Smooth muscle cell (in vitro differentiated cells): ENCODE data around the gene PLEKHA4. TPM values are rescaled to one million over a fixed set of nuclear protein-coding genes. Genes with fewer than 3 reads are reported as not detected.

Experiments used
- DNase-seq: peaks from one replicate; lab custom pipeline; 2025; ENCODE audit not compliant: unreplicated experiment; lab: John Stamatoyannopoulos, UW
- H2AFZ ChIP-seq: fragments of 200-600 bp; sonication (generic); 2 replicates; pipeline ENCODE4 v1.6.0; 2016; ENCODE audit warnings: antibody characterized with exemption, low read depth, mild to moderate bottlenecking
- H3F3A ChIP-seq: fragments of 200-600 bp; sonication (generic); 2 replicates; pipeline ENCODE4 v1.6.0; 2017; ENCODE audit warnings: antibody characterized with exemption, low read depth
- H3K27ac ChIP-seq: fragments of 200-600 bp; sonication (generic); 2 replicates; pipeline ENCODE4 v1.5.1; 2016; ENCODE audit warnings: low read depth, mild to moderate bottlenecking
- H3K27me3 ChIP-seq: fragments of 200-600 bp; sonication (generic); 2 replicates; pipeline ENCODE4 v1.6.1; 2016; ENCODE audit warnings: low read depth, mild to moderate bottlenecking
- H3K36me3 ChIP-seq: fragments of 200-600 bp; sonication (generic); 2 replicates; pipeline ENCODE4 v1.5.1; 2016; ENCODE audit warnings: low read depth
- H3K4me1 ChIP-seq: fragments of 200-600 bp; sonication (generic); 2 replicates; pipeline ENCODE4 v1.5.1; 2016; ENCODE audit warnings: low read depth
- H3K4me2 ChIP-seq: fragments of 200-600 bp; sonication (generic); 2 replicates; pipeline ENCODE4 v1.6.0; 2016; ENCODE audit warnings: mild to moderate bottlenecking
- H3K4me3 ChIP-seq: fragments of 200-600 bp; sonication (generic); 2 replicates; pipeline ENCODE4 v1.5.1; 2016; ENCODE audit warnings: mild to moderate bottlenecking
- H3K79me2 ChIP-seq: fragments of 200-600 bp; sonication (generic); 2 replicates; pipeline ENCODE4 v1.6.0; 2016; ENCODE audit warnings: low read depth, mild to moderate bottlenecking
- H3K9ac ChIP-seq: fragments of 200-600 bp; sonication (generic); 2 replicates; pipeline ENCODE4 v1.6.0; 2016; ENCODE audit warnings: low read depth
- H3K9me3 ChIP-seq: fragments of 200-600 bp; sonication (generic); replicated peaks from 2 replicates; pipeline ENCODE4 v1.5.1; 2016; ENCODE audit warnings: low read depth
- H4K20me1 ChIP-seq: fragments of 200-600 bp; sonication (generic); 2 replicates; pipeline ENCODE4 v1.6.0; 2016; ENCODE audit warnings: low read depth
- WGBS: methylation state at CpG from one replicate; pipeline ENCODE4 v1.1.7; 2016; ENCODE audit warnings: low lambda C conversion rate; 5-methylcytosine and 5-hydroxymethylcytosine counted together
- polyA plus RNA-seq: library from polyadenylated mRNA; unstranded; fragments of >200 nt; fragmentation: Nextera tagmentation; extraction: Ambion mirVana; gene quantifications from 2 replicates; pipeline ENCODE4 v1.2.1, GENCODE V29; 2016
- total RNA-seq: library from RNA; depleted of rRNA; stranded (reverse); fragments of >200 nt; gene quantifications from 2 replicates; pipeline ENCODE4 v1.2.3, GENCODE V29; 2014
- TF ChIP-seq, protein P1 (sequence below): fragments of 200-600 bp; sonication (generic); IDR thresholded peaks from 2 replicates; pipeline ENCODE4 v1.5.1; 2017; ENCODE audit warnings: borderline replicate concordance, mild to moderate bottlenecking, antibody characterized with exemption; ENCODE audit not compliant: insufficient read depth, poor library complexity, severe bottlenecking

The PLEKHA4 gene
- total and polyA plus RNA-seq, 2 experiments from 2014 or later = 4.4 to 39.2 TPM

DNA sequence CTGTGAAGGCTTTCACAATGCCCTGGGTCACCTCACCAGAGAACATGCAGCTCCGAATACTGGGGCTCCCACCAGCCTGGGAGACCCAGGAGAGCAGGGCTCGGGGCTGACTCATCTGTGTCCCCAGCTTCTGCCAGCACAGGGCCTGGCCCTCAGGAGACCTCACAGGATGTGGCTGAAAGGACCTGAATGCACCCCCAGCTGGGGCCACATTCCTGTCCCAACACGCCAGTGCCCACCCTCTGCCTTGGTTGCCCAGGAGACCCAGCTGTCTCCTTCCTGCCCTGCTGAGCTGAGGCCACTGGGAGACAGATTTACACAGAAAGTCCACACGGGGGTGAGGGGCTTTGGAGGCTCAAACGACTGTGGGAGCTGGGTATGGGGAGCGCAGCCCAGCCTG lies 69.5 kb downstream of the PLEKHA4 start:
- Histone ChIP-seq H3K4me3 (no peak overlapping the region), H3K9me3 (no peaks in the 10 kb centered on the region), H3K9ac (no peak overlapping the region), H4K20me1 (no peaks in the 10 kb centered on the region), H3F3A (no peaks in the 10 kb centered on the region), H3K4me2 (no peak overlapping the region), H3K27me3 (no peaks in the 10 kb centered on the region), H3K36me3 (no peaks in the 10 kb centered on the region), H3K4me1 (peaks cover 5% of the 10 kb centered on the region), H2AFZ (no peak overlapping the region), H3K27ac (no peak overlapping the region), H3K79me2 (no peaks in the 10 kb centered on the region)
- 70% methylated on average over 6 of the region's 6 CpGs for WGBS
- no peak for DNase-seq
- TF ChIP-seq, protein P1, sequence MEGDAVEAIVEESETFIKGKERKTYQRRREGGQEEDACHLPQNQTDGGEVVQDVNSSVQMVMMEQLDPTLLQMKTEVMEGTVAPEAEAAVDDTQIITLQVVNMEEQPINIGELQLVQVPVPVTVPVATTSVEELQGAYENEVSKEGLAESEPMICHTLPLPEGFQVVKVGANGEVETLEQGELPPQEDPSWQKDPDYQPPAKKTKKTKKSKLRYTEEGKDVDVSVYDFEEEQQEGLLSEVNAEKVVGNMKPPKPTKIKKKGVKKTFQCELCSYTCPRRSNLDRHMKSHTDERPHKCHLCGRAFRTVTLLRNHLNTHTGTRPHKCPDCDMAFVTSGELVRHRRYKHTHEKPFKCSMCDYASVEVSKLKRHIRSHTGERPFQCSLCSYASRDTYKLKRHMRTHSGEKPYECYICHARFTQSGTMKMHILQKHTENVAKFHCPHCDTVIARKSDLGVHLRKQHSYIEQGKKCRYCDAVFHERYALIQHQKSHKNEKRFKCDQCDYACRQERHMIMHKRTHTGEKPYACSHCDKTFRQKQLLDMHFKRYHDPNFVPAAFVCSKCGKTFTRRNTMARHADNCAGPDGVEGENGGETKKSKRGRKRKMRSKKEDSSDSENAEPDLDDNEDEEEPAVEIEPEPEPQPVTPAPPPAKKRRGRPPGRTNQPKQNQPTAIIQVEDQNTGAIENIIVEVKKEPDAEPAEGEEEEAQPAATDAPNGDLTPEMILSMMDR = no peak

DNA sequence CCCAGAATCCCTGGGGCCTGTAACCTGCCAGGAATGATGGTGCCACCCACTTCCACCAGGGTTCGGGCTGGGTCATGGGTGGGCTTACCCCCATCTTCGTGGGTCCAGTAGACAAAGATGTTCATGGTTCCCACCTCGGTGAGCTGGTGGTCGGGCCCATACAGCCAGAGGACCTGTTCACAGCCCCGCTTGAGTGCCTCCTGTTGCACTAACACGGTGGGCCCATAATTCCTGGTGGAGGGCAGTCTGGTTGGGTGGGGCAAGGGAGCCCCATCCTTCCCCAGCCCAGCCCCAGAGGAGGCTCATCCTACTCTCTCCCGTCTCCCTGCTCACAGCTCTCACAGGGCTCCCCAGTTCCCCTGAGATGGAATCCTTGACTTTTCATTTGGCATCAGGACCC lies 71.3 kb downstream of the PLEKHA4 start:
- Histone ChIP-seq H3K9me3 (no peaks in the 10 kb centered on the region), H3F3A (no peaks in the 10 kb centered on the region), H3K27me3 (no peaks in the 10 kb centered on the region), H3K9ac (no peak overlapping the region), H2AFZ (no peak overlapping the region), H3K36me3 (no peaks in the 10 kb centered on the region), H3K4me3 (no peak overlapping the region), H3K4me1 (peaks cover 5% of the 10 kb centered on the region), H3K79me2 (no peaks in the 10 kb centered on the region), H4K20me1 (no peaks in the 10 kb centered on the region), H3K4me2 (no peak overlapping the region), H3K27ac (no peak overlapping the region)
- no peak for DNase-seq
- WGBS = 94% methylated on average over 7 of the region's 7 CpGs
- TF ChIP-seq, protein P1 = no peak

DNA sequence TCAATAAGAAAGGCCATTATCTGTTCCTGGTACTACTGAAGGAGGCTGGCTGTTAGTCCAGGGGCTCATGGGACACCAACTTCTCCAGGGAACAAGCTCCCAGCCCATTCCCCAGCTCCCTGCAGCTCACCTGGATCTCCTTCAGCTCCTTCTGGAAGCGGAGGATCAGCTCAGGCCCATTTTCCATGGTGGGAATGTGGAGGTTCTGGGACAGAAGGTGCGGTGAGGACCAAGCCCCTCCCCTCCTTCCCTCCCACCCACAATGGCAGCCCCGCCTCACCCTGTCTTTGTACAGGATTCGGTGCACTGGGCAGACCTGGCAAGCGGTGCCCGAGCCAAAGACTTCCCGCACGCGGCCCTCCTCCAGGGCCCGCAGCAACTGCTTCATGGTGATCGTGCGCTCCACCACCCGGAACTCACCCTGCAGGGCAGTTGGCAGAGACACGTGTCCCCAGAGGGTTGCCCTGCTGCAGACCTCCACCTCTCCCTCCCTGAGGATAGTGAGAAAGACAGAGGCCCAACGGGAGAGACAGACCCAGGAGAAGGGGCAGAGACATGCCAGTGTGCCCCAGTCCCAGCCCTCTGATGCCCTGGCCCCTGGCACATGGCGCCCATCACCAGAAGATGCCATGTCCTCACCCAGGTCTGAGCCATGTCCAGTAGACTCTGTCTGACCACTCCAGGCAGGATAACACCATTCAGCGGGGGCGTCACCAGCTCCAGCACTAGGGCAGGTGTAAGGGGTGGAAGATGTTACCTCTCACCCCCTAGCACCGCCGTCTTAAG lies 71.9 kb downstream of the PLEKHA4 start:
- Histone ChIP-seq H3K9me3 (no peaks in the 10 kb centered on the region), H3K27me3 (no peaks in the 10 kb centered on the region), H3K4me1 (peaks cover 5% of the 10 kb centered on the region), H3K36me3 (no peaks in the 10 kb centered on the region), H3K4me3 (no peak overlapping the region), H4K20me1 (no peaks in the 10 kb centered on the region), H3K79me2 (no peaks in the 10 kb centered on the region), H3K4me2 (no peak overlapping the region), H3K27ac (no peak overlapping the region), H3K9ac (no peak overlapping the region), H2AFZ (no peak overlapping the region), H3F3A (no peaks in the 10 kb centered on the region)
- TF ChIP-seq, protein P1 = no peak
- DNase-seq = no peak
- 94% methylated on average over 18 of the region's 20 CpGs for WGBS

DNA sequence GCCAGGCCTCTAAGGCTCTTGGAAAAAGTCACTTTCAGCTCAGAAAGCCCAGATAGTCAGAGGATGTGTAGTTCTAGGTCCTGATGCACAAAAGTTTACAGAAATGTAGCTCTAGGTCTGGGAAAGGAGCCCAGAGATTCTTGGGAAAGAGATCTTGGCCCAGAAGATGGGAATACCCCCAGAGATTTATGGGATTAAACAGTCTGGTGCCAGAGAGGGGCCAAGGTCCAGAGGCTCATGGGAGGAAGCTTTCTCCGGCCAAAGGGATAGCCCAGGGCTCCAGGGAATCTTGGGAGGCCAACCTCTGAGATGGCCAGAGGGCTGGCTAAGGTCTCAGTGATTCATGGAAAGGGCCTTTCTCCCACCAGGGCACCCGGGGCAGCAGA lies 72.7 kb downstream of the PLEKHA4 start:
- Histone ChIP-seq H3K4me1 (peaks cover 5% of the 10 kb centered on the region), H4K20me1 (no peaks in the 10 kb centered on the region), H3K27ac (peak overlapping the region; percentile 61), H3K4me3 (no peak overlapping the region), H3F3A (no peaks in the 10 kb centered on the region), H3K4me2 (no peak overlapping the region), H2AFZ (no peak overlapping the region), H3K9me3 (no peaks in the 10 kb centered on the region), H3K27me3 (no peaks in the 10 kb centered on the region), H3K36me3 (no peaks in the 10 kb centered on the region), H3K9ac (no peak overlapping the region), H3K79me2 (no peaks in the 10 kb centered on the region)
- no peak for DNase-seq
- 71% methylated on average over 2 of the region's 2 CpGs for WGBS
- TF ChIP-seq, protein P1 = no peak
